TTC549 (cell line): Measurements from ENCODE around the gene BCAS4.
"Not testable (repeated sequence)": the region's sequence is repeated elsewhere in the genome, so short reads cannot be mapped to it uniquely, and the experiment has no call there.

Experiments used
- FAIRE-seq: peaks from 2 replicates; lab custom pipeline; 2012; peaks lifted over from hg19 to GRCh38; lab: Jason Lieb, UNC

BCAS4 gene

GRCh38 chr20:50794846-50795634, at the start of gene BCAS4:
TSS of gene BCAS4 (plus strand) at chr20:50795061. CDS start at chr20:50795084, 23 bp downstream.
- no peak for FAIRE-seq

- no peak for FAIRE-seq
These were observed 49.2 kb upstream of the BCAS4 start for GRCh38 chr20:50745634-50746137.

- FAIRE-seq, result no peak
These were observed 48.5 kb upstream of the BCAS4 start for GRCh38 chr20:50746138-50746940.

GRCh38 chr20:50747275-50747674, 47.6 kb upstream of the BCAS4 start:
- FAIRE-seq, result no peak

GRCh38 chr20:50750145-50750671, 44.7 kb upstream of the BCAS4 start:
- no peak for FAIRE-seq

- FAIRE-seq, result no peak
These were observed 41.7 kb upstream of the BCAS4 start for GRCh38 chr20:50753152-50753551.

GRCh38 chr20:50754420-50754819, 40.4 kb upstream of the BCAS4 start:
- FAIRE-seq, result no peak

- FAIRE-seq, result no peak
These were observed 38.4 kb upstream of the BCAS4 start for GRCh38 chr20:50756447-50756846.

GRCh38 chr20:50758469-50758868, 36.4 kb upstream of the BCAS4 start:
- FAIRE-seq, result no peak

GRCh38 chr20:50758992-50759391, 35.9 kb upstream of the BCAS4 start:
- FAIRE-seq, result no peak

- FAIRE-seq, result no peak
These were observed 35.2 kb upstream of the BCAS4 start for GRCh38 chr20:50759678-50760077.

GRCh38 chr20:50762045-50762422, 32.8 kb upstream of the BCAS4 start:
- no peak for FAIRE-seq

GRCh38 chr20:50762435-50763220, 32.2 kb upstream of the BCAS4 start:
- no peak for FAIRE-seq

- not testable (repeated sequence) for FAIRE-seq
These were observed 31.1 kb upstream of the BCAS4 start for GRCh38 chr20:50763550-50764458.

- not testable (repeated sequence) for FAIRE-seq
These were observed 29.6 kb upstream of the BCAS4 start for GRCh38 chr20:50765251-50765650.

- no peak for FAIRE-seq
These were observed 29.2 kb upstream of the BCAS4 start for GRCh38 chr20:50765674-50766073.

- FAIRE-seq, result not testable (repeated sequence)
These were observed 27.7 kb upstream of the BCAS4 start for GRCh38 chr20:50766955-50767809.

- FAIRE-seq, result not testable (repeated sequence)
These were observed 25.9 kb upstream of the BCAS4 start for GRCh38 chr20:50768991-50769390.

- FAIRE-seq, result not testable (repeated sequence)
These were observed 25.2 kb upstream of the BCAS4 start for GRCh38 chr20:50769551-50770085.
